Activated T-helper 1 cell treated with anti-CD3 and anti-CD28 coated beads, Interleukin-12 subunit alpha, Interleukin-12 subunit beta, Interleukin-2, Interleukin-4 antibody, amounts not matched to agents 30 ng/mL and 10 ng/mL and 1 ng/mL, durations not matched to agents 14 hours and 24 hours and 36 hours (primary cell): Measurements from ENCODE around the gene PLEKHJ1. TPM values are rescaled to one million over a fixed set of nuclear protein-coding genes. Genes with fewer than 3 reads are reported as not detected.
"Not testable (repeated sequence)": the region's sequence is repeated elsewhere in the genome, so short reads cannot be mapped to it uniquely, and the experiment has no call there.

Source experiments
- DNase-seq: peaks from one replicate; pipeline ENCODE4 v3.0.0; 2021; ENCODE audit warnings: low spot score
- H3K27ac Mint-ChIP-seq: one replicate; pipeline ENCODE4 v1.8.0; 2021; ENCODE audit warnings: mild to moderate bottlenecking, mixed read lengths
- H3K27me3 Mint-ChIP-seq: one replicate; pipeline ENCODE4 v1.8.0; 2022; ENCODE audit warnings: mild to moderate bottlenecking, moderate library complexity, mixed read lengths; ENCODE audit not compliant: insufficient read depth
- H3K36me3 Mint-ChIP-seq: one replicate; pipeline ENCODE4 v1.8.0; 2021; ENCODE audit warnings: low read depth, mixed read lengths
- H3K4me1 Mint-ChIP-seq: one replicate; pipeline ENCODE4 v1.8.0; 2021; ENCODE audit warnings: low read depth, mixed read lengths
- H3K4me3 Mint-ChIP-seq: one replicate; pipeline ENCODE4 v1.8.0; 2021; ENCODE audit warnings: mild to moderate bottlenecking, moderate library complexity, mixed read lengths
- H3K9me3 Mint-ChIP-seq: one replicate; pipeline ENCODE4 v1.8.0; 2021; ENCODE audit warnings: mixed read lengths
- intact Hi-C: fragments of 100-400 bp; cut with micrococcal nuclease; formaldehyde crosslinking; loops from one replicate; pipeline ENCODE4 v1.15.1; 2024
- total RNA-seq: library from RNA; stranded (reverse); gene quantifications from 2 replicates; pipeline ENCODE4 v1.2.3, GENCODE V29; 2022

The PLEKHJ1 gene
- total RNA-seq, 1 donor from 2014 or later: 67.5 TPM

DNA sequence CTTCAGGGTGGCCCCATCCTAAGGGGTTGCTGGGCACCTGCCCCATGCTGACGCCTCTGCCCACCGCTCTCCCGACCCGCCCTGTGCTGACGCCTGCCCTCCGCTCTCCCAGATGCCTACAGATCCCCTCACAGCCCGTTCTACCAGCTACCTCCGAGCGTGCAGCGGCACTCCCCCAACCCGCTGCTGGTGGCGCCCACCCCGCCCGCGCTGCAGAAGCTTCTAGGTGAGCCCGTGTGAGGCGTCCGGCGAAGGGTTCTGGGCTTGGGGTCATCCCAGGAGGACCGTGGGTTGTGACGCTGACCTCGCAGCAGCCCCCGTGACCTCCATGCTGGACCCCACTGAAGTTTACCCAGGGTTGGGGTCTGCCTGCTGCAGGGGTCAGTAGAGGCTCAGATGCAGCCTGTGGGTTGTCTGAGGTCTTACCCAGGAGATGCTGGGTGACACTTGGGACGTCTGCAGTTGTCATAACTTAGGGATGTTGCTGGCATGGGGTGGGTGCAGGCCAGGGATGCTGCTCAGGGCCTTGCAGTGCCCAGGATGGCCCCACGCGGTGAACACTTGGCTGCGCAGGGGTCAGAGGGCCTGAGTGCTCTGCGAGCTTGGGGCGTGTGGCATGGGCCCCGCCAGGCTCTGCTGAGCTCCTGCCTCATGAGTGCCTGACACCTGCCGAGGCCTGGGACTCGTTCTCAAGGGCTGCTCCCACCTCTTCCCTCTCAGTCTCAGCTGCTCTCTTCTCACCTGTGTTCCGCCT, 25.0 kb downstream of the PLEKHJ1 start:
- Mint-ChIP-seq H3K9me3 (no peaks in the 10 kb centered on the region), H3K27me3 (no peaks in the 10 kb centered on the region), H3K27ac (no peak overlapping the region), H3K4me3 (no peak overlapping the region), H3K4me1 (peaks cover 15% of the 10 kb centered on the region), H3K36me3 (peaks cover 27% of the 10 kb centered on the region)
- no peak for DNase-seq
- intact Hi-C loops: no loop called here

DNA sequence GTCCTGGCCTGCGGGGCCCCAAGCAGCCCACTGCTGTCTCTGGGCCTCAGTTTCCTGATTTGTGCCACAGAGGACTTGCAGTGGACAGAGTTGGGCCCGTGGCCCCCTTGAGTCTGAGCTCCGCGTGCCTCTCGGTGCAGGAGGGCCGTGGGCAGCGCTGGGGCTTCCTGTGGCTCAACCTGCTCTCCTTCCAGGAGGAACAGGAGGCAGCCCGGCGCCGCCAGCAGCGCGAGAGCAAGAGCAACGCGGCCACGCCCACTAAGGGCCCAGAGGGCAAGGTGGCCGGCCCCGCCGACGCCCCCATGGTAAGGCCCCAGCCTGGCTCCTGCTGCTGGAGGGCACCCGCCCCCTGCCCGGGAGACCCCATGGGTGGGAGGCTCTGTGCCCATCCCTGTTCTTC, 25.9 kb downstream of the PLEKHJ1 start:
- Mint-ChIP-seq H3K36me3 (peaks cover 25% of the 10 kb centered on the region), H3K4me3 (no peak overlapping the region), H3K9me3 (no peaks in the 10 kb centered on the region), H3K4me1 (peaks cover 8% of the 10 kb centered on the region), H3K27ac (no peak overlapping the region), H3K27me3 (no peaks in the 10 kb centered on the region)
- DNase-seq: no peak
- intact Hi-C loops: no loop called here

DNA sequence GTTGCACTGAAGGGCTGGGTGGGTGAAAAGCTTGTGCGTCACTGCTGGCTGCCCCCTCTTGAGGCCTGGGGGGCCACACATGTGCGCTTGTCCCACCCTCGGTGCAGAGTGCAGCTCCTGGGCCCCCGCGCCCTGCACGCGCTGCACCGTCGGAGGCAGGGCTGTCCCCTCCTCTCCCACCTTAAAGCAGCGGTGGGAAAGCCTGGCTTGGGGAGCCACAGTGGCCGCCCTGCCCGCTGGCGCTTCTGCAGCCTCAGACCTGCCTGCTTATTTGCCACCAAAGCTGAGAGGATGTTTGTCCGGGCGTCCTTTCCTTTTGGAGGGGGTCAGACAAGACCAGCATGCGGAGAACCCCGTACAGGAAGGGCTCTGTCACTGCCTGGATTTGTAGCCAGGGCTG, 26.7 kb downstream of the PLEKHJ1 start:
- H3K27ac Mint-ChIP-seq: no peak overlapping the region
- peaks cover 23% of the 10 kb centered on the region for H3K36me3 Mint-ChIP-seq
- intact Hi-C loops: no loop called here

DNA sequence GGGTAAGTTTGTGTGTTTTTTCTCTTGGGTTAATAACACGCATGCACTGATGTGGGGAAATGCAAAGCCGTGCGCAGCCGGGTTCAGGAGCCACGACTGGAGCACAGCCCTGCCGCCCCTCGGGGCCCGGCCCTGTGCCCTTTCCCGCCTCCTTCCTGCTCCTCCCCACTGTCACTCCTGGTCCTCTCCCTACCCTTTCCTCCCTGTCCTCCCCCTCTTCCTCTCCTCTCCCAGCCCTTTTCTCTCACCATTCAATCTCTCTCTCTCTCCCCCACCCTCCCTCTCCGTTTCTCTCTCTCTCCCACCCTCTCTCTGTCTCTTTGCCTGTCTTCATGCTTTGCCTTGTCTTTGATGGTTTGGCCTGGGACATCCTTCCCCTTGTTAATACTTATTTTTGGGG, 27.2 kb downstream of the PLEKHJ1 start:
- H3K36me3 Mint-ChIP-seq: peaks cover 25% of the 10 kb centered on the region
- DNase-seq: no peak
- intact Hi-C loops: no loop called here
- H3K27ac Mint-ChIP-seq: no peak overlapping the region
- H3K4me3 Mint-ChIP-seq: no peak overlapping the region
- H3K27me3 Mint-ChIP-seq: no peaks in the 10 kb centered on the region
- no peaks in the 10 kb centered on the region for H3K4me1 Mint-ChIP-seq
- no peaks in the 10 kb centered on the region for H3K9me3 Mint-ChIP-seq

More for the DNA sequence above, 26.7 kb downstream of the PLEKHJ1 start:
- Mint-ChIP-seq H3K9me3 (no peaks in the 10 kb centered on the region), H3K27me3 (no peaks in the 10 kb centered on the region), H3K4me3 (no peak overlapping the region), H3K4me1 (peaks cover under 1% of the 10 kb centered on the region)
- no peak for DNase-seq

DNA sequence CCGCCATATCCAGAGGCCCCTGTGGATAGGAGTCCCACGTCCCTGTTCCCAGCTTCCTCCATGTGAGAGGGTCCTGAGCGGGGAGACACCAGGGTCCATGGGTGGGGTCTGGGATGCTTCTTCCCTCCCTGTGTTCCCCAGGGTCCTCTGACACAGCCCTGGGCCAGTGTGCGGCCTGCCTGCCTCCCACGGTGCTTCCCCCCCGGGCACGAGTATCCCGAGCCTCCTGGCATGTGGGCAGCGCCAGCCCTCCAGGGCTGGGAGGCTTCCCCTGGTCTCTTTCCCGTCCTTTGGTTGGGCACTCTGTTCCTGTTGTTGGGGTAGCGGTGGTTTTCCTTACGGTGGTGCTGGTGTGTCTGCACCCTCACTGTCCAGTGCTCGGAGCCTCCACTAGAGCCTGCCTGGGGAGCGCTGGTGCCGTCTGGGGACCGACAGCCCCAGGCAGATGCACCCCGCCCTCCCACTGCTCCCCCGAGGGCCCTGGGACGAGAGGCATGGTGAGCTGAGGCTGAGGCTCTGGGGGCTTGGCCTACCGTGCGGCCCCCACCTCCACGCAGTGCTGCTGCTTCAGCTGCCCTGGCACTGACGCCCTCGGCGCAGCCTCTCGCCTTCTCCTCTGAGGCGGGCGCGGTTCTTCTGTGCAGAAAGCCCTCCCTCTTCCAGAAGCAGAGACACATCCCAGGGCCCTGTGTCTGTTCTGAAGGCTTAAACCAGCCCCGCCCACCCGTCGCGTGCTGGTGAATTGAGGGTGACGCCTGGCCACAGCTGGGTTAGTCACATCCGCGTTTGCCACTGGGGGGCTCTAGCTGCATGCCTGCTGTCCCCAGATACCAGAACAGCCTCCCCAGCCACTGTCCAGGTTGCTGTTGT, 27.9 kb downstream of the PLEKHJ1 start:
- Mint-ChIP-seq H3K4me3 (no peak overlapping the region), H3K27me3 (no peaks in the 10 kb centered on the region), H3K9me3 (no peaks in the 10 kb centered on the region), H3K36me3 (peaks cover 22% of the 10 kb centered on the region), H3K4me1 (no peaks in the 10 kb centered on the region), H3K27ac (no peak overlapping the region)
- DNase-seq: no peak
- intact Hi-C loops: no loop called here

DNA sequence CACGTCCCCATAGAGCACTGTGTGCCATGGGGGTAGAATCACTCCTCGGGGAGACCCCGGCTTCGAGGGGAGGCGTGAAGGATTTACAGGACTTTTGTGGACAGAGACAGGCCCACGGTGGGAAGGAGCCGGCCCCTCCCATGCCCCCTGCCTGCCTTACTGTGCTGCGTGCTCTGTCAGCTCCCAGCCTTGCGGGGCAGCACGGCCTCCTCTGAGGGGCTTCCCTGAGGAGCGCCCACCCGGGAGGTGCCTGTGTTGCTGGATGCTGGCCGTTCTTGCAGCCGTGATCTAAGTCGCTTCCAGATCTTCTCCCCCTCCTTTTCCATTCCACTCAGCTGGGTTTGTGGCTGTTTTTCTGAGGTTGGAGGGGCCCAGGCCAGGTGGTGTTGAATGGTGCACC, 29.1 kb downstream of the PLEKHJ1 start:
- Mint-ChIP-seq H3K4me1 (no peaks in the 10 kb centered on the region), H3K4me3 (no peak overlapping the region), H3K27ac (no peak overlapping the region), H3K36me3 (peaks cover 20% of the 10 kb centered on the region), H3K27me3 (no peaks in the 10 kb centered on the region), H3K9me3 (no peaks in the 10 kb centered on the region)
- DNase-seq: no peak
- intact Hi-C loops: no loop called here

DNA sequence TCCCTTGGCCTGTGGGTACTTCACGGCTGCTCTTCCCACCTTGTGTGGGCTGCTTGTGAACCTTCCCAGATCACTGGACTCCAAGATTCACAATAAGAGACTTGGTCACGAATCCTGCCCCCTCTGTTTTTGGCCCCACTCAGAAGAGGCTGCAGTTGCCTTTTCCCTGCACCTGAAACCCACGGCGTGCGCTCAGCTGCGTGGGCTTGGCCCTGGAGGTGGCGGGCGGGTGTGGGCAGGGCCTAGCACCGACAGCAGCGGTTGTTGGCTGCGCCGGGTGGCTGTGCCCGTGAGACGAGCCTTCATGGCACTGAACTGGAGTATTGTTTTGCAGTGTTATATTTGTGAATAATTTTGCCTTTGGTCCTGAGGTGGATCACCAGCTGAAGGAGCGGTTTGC, 33.8 kb downstream of the PLEKHJ1 start:
- H3K27me3 Mint-ChIP-seq: no peaks in the 10 kb centered on the region
- no peaks in the 10 kb centered on the region for H3K9me3 Mint-ChIP-seq
- peaks cover 14% of the 10 kb centered on the region for H3K36me3 Mint-ChIP-seq
- intact Hi-C loops: no loop called here
- no peak overlapping the region for H3K27ac Mint-ChIP-seq
- no peak overlapping the region for H3K4me3 Mint-ChIP-seq
- H3K4me1 Mint-ChIP-seq: no peaks in the 10 kb centered on the region
- DNase-seq: no peak

DNA sequence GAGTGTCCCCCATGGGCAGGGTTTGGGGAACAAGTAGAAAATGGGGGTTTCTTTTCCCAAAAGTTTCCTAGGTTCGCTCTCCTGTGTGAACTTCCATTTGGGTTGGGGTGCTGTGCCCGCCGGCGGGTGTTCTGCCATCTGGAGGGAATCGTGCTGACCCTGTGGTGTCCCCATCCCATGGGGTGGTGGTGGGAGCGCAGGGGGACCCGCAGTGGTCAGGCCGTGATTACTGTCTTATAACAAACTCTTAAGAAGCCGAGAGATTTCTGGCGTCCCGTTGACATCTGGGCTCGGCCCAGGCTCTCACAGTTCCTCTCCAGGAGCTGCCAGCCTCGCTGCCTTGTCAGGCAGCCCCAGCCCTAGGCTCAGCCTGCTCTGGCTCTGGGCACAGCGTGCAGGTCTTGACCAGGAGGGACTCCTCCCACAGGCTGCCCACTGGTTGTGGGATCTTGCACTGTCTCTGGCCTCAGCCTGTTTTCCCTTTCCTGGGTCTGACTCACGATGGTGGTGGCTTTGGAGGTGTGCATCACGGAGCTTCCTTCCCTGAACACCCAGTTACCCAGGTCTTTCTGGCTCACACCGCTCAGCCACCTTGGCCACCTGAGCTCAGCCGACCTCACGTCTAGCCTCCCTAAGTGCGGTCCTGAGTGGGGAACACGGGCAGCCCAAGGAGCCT, 34.5 kb downstream of the PLEKHJ1 start:
- DNase-seq: no peak
- no peaks in the 10 kb centered on the region for H3K27me3 Mint-ChIP-seq
- no peak overlapping the region for H3K27ac Mint-ChIP-seq
- H3K9me3 Mint-ChIP-seq: no peaks in the 10 kb centered on the region
- no peaks in the 10 kb centered on the region for H3K4me1 Mint-ChIP-seq
- no peak overlapping the region for H3K4me3 Mint-ChIP-seq
- peaks cover 11% of the 10 kb centered on the region for H3K36me3 Mint-ChIP-seq
- intact Hi-C loops: no loop called here

DNA sequence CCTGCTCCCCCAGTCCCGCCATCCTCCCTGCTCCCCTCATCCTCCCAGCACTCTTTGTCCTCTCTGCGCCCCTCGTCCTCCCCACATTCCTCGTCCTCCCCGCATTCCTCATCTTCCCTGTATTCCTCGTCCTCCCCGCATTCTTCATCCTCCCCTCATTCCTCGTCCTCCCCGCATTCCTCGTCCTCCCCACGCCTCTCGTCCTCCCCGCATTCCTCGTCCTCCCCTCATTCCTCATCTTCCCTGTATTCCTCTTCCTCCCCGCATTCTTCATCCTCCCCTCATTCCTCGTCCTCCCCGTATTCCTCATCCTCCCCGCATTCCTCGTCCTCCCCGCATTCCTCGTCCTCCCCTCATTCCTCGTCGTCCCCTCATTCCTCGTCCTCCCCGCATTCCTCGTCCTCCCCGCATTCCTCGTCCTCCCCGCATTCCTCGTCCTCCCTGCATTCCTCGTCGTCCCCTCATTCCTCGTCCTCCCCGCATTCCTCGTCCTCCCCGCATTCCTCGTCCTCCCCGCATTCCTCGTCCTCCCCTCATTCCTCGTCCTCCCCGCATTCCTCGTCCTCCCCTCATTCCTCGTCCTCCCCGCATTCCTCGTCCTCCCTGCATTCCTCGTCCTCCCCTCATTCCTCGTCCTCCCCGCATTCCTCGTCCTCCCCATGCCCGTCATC, 35.4 kb downstream of the PLEKHJ1 start:
- intact Hi-C loops, H3K4me3 Mint-ChIP-seq, H3K36me3 Mint-ChIP-seq, H3K27me3 Mint-ChIP-seq, DNase-seq, H3K27ac Mint-ChIP-seq, H3K4me1 Mint-ChIP-seq, H3K9me3 Mint-ChIP-seq: not testable (repeated sequence)

DNA sequence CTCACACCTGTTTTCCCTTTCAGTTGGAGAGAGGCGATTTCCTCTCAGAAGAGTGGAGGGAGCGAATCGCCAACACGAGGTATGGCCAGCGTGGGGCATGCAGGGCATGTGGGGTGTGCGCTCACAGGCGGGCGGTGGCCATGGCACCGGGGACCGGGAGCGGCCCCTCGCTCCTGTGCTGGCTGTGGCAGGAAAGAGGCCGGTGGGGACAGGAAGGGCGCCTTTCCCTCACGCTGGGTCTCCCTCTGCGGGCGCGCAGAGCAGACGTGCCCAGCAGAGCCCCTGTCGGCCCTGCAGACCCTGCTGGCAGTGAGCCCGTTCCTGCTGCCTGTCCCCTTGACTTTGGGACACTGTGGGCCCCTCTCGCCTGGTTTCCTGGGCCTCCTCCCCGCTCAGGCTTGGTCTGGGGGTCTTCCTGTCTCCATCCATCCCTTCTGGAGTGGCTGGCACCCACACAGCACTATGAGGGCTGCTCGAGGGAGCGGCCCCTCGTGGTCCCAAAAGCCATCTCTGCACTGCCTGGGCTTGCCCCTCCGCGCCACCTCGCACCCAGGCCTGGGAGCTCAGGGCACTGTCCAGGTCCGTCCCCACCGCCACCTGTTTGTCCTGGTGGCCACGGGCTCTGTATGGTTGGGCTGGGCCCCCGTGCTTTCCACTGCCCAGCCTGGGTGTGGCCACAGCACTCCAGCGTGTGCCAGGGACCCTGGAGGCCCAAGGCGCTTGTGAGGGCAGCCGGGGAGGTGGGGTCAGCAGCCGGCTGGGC, 36.1 kb downstream of the PLEKHJ1 start:
- Mint-ChIP-seq H3K27ac (no peak overlapping the region), H3K9me3 (no peaks in the 10 kb centered on the region), H3K4me1 (no peaks in the 10 kb centered on the region), H3K4me3 (no peak overlapping the region), H3K36me3 (peaks cover 9% of the 10 kb centered on the region), H3K27me3 (no peaks in the 10 kb centered on the region)
- DNase-seq: no peak
- intact Hi-C loops: no loop called here

DNA sequence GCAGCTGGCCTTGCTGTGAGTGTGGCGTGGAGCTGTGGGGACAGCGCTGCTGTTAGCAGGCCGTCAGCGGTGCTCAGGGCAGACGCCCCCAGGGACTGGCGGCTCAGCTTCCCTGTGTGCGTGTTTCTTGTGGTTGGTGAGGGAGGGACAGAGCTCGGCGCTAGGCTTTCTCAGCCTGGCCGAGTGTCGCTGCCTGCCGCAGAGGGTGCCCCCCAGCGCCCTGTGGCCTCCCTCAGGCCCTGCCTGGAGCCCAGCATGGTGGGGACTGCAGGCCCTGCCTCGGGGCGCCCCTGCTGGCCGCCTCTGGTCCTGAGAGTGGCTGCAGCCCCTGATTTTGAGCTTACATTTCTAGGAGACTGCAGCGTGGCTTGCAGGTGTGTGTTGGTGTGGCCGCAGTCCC, 36.9 kb downstream of the PLEKHJ1 start:
- H3K4me3 Mint-ChIP-seq: no peak overlapping the region
- H3K36me3 Mint-ChIP-seq: peaks cover 9% of the 10 kb centered on the region
- no peak for DNase-seq
- intact Hi-C loops: no loop called here
- H3K4me1 Mint-ChIP-seq: no peaks in the 10 kb centered on the region
- no peaks in the 10 kb centered on the region for H3K9me3 Mint-ChIP-seq
- H3K27me3 Mint-ChIP-seq: no peaks in the 10 kb centered on the region
- H3K27ac Mint-ChIP-seq: no peak overlapping the region

DNA sequence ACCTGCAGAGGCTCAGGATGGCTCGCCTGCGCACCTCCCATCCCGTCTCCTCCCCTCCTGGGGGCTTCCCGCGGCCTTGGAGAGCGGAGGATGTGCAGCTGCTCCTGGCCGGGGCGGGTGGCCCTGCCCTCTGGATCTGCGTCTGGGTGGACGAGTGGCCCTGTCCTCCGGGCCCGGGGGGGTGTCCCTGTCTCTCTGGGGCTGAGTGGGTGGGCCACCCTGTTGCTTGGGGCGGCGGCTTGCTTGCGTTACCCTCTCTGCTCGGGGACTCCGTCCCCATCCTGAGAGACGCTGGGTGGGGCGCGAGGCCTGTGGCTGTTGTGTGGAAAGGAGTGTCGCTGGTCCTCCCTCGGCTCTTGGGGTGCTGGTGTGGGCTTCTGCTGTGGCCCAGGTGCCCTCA, 37.8 kb downstream of the PLEKHJ1 start:
- H3K27ac Mint-ChIP-seq: no peak overlapping the region
- H3K27me3 Mint-ChIP-seq: no peaks in the 10 kb centered on the region
- no peak for DNase-seq
- no peaks in the 10 kb centered on the region for H3K9me3 Mint-ChIP-seq
- H3K4me3 Mint-ChIP-seq: no peak overlapping the region
- H3K36me3 Mint-ChIP-seq: peaks cover 8% of the 10 kb centered on the region
- no peaks in the 10 kb centered on the region for H3K4me1 Mint-ChIP-seq
- intact Hi-C loops: no loop called here
